HG03060 (cell line): ENCODE measurements around the gene MINAR1.
"Not testable (repeated sequence)": the region's sequence is repeated elsewhere in the genome, so short reads cannot be mapped to it uniquely, and the experiment has no call there.

Experiments used
- ATAC-seq: cut with Tn5 transposase; IDR thresholded peaks from one replicate; pipeline ENCODE4 v1.9.1; 2021; ENCODE audit warnings: low read depth, moderate number of reproducible peaks; ENCODE audit not compliant: unreplicated experiment

Gene MINAR1, protein sequence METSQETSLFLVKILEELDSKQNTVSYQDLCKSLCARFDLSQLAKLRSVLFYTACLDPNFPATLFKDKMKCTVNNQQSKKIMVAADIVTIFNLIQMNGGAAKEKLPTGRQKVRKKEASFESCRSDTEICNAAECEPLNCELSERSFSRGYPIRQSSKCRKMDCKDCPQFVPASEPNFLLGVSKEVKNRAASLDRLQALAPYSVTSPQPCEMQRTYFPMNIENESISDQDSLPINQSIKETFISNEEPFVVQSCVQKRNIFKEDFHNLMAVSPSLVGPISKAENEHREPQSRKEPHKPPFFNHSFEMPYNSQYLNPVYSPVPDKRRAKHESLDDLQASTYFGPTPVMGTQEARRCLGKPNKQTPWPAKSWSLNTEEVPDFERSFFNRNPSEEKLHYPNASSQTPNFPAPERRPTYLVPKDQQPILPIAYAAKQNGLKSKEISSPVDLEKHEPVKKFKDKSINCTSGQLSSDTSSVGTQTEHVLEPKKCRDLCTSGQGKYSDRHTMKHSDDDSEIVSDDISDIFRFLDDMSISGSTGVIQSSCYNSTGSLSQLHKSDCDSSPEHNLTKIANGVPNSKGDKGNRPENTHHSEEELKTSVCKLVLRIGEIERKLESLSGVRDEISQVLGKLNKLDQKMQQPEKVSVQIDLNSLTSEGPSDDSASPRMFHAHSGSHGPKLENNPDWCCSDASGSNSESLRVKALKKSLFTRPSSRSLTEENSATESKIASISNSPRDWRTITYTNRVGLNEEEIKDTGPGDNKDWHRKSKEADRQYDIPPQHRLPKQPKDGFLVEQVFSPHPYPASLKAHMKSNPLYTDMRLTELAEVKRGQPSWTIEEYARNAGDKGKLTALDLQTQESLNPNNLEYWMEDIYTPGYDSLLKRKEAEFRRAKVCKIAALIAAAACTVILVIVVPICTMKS

DNA sequence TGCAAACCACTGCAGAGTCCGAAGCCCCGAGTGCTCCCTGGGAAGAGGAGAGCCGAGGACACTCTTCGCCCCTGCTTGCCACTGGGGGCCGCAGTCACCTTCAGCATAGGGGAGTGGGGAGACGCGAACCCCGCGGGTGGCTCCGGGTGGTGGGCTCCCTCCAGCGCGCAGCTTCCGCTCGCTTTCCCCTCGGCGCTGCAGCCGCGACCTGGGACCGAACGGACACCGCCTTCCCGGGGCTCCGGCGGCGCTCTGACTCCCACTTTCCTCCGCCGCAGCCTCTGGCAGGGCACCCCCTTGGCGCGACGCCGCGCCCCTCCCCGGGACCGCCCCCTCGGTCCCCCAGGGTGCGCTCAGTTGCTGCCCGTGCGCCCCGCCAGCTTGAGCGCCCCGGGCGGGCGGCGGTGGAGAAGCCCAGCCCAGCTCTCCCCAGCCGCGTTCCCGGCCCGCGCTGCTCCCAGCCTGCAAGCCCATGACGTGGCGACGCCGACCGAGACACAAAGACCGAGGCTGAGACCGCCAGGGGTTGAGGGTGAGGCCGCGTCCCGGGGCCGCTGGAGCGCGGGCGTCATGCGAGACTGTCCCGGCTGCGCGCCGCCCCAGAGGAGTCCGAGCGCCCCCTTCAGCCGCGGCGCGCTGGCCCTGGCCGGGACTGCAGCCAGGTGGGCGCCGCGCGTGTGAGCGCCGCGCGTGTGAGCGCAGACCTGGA is at the start of gene MINAR1:
MINAR1 (plus strand) TSS at position 701 of the 709 bp plus-strand sequence. CDS start 23,812 bp downstream, outside the sequence.
- no peak for ATAC-seq

DNA sequence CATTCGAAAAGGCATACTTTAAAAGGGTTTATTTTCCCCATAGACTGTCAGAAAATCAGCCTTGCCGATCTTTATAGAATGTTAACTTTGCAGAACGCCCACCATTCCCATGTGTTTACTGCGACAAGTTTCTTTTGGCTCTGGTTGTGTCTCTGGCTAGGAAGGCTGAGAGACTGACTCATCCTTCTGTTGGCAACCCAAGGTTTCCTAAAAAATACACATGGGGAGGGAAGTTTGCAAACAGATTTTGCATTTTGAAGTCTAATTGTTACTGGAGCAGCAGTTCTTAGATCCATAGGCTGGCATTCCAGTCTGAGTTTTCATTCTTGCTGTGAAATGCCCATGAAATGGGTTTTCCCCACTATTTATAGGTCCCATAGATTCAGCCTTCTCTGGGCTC is 37.9 kb upstream of the MINAR1 start:
- ATAC-seq = no peak

DNA sequence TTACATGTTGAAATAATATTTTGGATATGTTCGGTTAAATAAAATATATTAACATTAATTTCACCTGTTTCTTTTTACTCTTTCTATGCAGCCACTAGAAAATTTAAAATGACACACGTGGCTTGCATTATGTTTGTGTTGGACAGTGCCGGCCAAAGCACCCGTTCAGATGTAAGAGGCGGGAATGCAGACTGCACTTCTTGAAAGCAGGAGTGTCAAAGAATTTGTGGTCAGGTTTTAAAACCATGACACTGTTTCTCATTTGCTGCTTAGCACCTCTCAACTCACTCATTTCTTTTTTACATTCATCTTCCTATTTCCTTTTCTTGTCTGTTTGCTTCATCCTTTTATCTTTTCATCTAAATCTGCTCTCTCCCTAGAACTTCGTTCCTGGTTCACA is 35.3 kb upstream of the MINAR1 start:
- ATAC-seq = no peak

- ATAC-seq = no peak
Observed at GRCh38 chr15:79397269-79397910, 34.7 kb upstream of the MINAR1 start.

GRCh38 chr15:79399606-79400005 is 32.5 kb upstream of the MINAR1 start:
- ATAC-seq = no peak

DNA sequence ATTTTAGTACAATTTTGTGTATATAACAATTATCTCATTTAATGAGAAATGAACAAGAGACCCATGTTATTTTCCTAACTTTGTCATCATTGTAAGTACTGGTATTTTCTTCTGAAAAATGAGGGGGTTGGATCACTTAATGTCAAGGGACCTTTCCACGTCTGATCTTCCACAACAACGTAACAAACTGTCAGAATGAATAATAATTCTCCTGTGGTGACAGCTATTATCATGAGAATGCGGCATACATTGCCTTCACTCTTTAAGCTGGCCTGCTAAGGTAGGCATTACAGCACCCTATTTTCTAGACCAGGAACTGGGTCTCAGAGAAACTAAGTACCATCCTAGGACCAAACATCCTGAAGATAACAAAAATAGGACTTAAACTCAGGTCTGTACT is 31.5 kb upstream of the MINAR1 start:
- ATAC-seq = no peak

DNA sequence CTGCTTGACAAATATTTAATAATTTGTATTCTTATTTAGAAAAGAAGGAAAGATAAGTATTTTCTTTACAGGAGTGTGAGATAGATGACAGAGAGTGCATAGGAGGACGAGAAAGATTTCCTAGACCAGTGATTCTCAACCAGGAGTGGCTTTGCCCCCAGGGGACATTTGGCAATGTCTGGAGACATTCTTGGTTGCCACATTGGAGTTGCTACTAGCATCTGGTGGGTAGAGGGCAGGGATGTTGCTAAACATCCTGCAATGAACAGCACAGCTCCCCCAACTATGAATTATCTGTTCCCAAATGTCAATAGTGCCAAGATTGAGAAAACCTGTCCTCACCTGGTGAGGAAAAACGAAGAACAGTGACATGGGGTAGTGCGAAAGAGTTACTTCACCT is 30.8 kb upstream of the MINAR1 start:
- ATAC-seq = no peak

DNA sequence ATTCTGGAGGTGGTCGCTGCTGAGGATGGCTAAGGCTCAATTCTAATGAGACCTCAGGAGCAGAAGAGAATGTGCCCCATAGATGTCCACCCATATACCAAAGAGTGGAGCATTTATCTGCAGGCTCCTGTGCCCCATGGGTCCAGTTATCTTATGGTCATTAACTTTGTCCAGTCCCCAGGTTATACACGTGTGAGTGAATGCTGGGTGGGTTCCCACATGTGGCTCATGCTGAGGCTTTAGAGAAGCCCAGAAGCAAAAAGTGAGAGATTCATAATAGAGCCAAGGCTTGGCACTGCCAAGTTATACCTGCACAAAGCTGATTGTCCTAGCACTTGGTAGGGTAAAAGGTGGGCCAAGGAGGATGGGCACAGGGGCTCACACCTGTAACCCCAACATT is 30.0 kb upstream of the MINAR1 start:
- no peak for ATAC-seq

- ATAC-seq = no peak
Observed at GRCh38 chr15:79403501-79403900, 28.6 kb upstream of the MINAR1 start.

DNA sequence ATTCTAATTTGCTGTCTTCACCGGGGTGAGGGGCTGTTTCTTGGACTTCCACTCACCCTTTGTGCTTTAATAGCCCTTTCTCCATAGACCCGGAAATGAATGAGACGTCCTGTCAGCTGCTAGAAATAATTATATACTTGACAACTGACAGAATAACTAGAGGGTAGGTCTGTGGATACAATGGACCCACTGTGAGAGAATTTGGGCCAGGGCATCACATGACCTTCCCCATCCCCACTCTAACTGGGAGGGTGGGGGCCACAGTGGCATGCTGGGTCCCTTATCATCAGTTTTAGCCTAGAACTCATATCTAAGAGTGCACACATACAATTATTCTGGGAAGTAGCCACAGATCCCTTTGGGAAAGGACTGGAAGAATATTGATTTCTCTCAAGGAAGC is 25.9 kb upstream of the MINAR1 start:
- ATAC-seq = no peak

- ATAC-seq = no peak
Observed at GRCh38 chr15:79408041-79408440, 24.1 kb upstream of the MINAR1 start.

DNA sequence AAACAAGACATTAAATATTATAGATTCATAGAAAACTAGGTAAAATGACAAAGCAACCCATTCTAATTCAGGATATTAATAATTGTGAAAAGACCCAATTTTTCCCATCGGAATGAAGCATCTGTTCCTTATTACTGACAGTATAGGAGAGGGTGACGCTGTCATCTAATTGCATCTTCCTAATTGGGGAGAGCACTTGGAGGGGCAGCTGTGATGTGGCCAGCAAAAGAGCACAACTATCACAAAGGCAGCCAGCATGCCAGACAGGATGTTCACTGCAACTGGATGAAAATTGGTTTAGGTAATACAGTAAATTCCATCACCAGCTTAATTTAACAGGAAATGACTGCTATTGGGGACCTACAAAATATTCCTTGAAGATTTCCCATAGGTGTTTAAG is 21.9 kb upstream of the MINAR1 start:
- no peak for ATAC-seq

DNA sequence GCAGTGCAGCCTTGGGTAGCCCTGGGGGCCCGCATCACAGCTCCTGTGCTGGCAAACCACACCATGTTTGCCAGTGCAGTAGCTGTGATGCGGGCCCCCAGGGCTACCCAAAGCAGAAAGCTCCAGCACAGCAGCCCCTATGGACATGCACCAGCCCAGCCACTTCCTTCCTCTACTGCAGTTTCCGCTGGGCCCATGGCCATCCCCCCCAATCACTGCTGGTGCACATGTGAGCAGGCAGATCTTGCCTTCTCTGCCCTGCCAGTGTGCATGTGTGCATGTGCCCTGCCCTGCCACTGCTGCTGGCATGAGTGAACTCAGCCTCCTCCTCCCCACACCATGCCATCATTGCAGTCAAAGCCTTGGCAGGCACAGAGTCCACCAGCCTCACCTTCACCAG is 20.1 kb upstream of the MINAR1 start:
- no peak for ATAC-seq

DNA sequence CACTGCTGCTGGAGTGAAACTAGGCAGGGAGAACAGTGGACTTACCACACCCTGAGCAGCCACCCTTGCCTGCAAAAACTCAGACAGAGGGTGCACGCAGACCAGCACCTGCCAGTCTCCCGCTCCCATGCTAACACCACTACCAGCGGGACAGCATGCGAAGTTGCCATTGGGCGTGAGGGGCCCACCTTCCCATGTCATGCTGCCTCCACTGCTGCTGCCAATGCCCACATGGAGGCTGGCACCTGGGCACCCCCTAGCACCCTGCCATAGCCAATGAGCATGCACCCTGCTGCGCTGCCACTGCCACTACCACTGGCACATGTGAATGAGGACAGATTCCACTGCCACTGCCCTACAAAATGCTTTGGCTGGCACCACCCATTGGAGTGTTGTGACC is 19.7 kb upstream of the MINAR1 start:
- no peak for ATAC-seq

GRCh38 chr15:79416876-79417275 is 15.3 kb upstream of the MINAR1 start:
- ATAC-seq = no peak

- no peak for ATAC-seq
Observed at GRCh38 chr15:79418693-79419279, 13.3 kb upstream of the MINAR1 start.

- no peak for ATAC-seq
Observed at GRCh38 chr15:79425591-79426295, 6.4 kb upstream of the MINAR1 start.

GRCh38 chr15:79426899-79427298 is 5.2 kb upstream of the MINAR1 start:
- not testable (repeated sequence) for ATAC-seq

- ATAC-seq = no peak
Observed at GRCh38 chr15:79427781-79428598, 4.1 kb upstream of the MINAR1 start.
